ENCODE measurements around the gene SUGCT. TPM values are rescaled to one million over a fixed set of nuclear protein-coding genes. Genes with fewer than 3 reads are reported as not detected.

Gene SUGCT
- total and polyA plus RNA-seq, 2 of the 8 experiments (the other 6 are each of a cell fraction or from before 2014, with no cell fraction given): 2.8 to 5.4 TPM

GRCh38 chr7:40700653-40701421 lies 566.0 kb downstream of the SUGCT start:
- TF ChIP-seq CTCF (IDR thresholded peaks at IDR 0.05; ENCODE audit: control extremely low read depth in 1 of 3, insufficient read depth in 1 of 3, low read depth in 1 of 3, low read length in 3 of 3) (peak in 1 of 3 experiments; percentile 20; a peak in 1 of 4 replicates), RAD21 (IDR thresholded peaks at IDR 0.05 in 1 of 2, conservative IDR thresholded peaks at IDR 0.05 in 1 of 2; ENCODE audit: low read depth in 2 of 2, low read length in 2 of 2) (peak; percentile 23 to 28; a peak in 2 of 4 replicates), EZH2 (IDR thresholded peaks at IDR 0.05; ENCODE audit: low read depth, low read length, severe bottlenecking) (no peak), SP1 (IDR thresholded peaks at IDR 0.05; ENCODE audit: low read depth, low read length) (no peak), BACH1 (IDR thresholded peaks at IDR 0.05; ENCODE audit: low read length) (no peak), EGR1 (IDR thresholded peaks at IDR 0.05; ENCODE audit: borderline replicate concordance, low read depth, low read length) (no peak), TCF12 (IDR thresholded peaks at IDR 0.05; ENCODE audit: low read depth, low read length) (no peak), YY1 (IDR thresholded peaks at IDR 0.05; ENCODE audit: low read depth, low read length) (no peak)
- Histone ChIP-seq H3K27me3 (replicated peaks in 1 of 4; ENCODE audit: control insufficient read depth in 3 of 4, extremely low read depth in 1 of 4, insufficient read depth in 3 of 4, low read length in 3 of 4) (no peaks in the 10 kb centered on the region), H3K14ac (ENCODE audit: insufficient read length) (no peak overlapping the region), H3K36me3 (ENCODE audit: control insufficient read depth in 2 of 4, insufficient read depth in 4 of 4, low read length in 3 of 4) (no peaks in the 10 kb centered on the region), H3K23me2 (ENCODE audit: low read depth, low read length) (no peaks in the 10 kb centered on the region), H2AK5ac (ENCODE audit: low read depth, low read length) (no peak overlapping the region), H3K79me2 (ENCODE audit: control insufficient read depth in 1 of 2, insufficient read depth in 2 of 2, low read length in 2 of 2) (no peaks in the 10 kb centered on the region), H2BK15ac (ENCODE audit: low read length) (no peak overlapping the region), H3K56ac (replicated peaks; ENCODE audit: insufficient read length, low read depth, low read length) (no peak overlapping the region), H4K91ac (replicated peaks; ENCODE audit: insufficient read length, low read length) (no peak overlapping the region), H3K23ac (ENCODE audit: insufficient read length) (no peak overlapping the region), H3K4me3 (ENCODE audit: extremely low read depth in 1 of 4, insufficient read depth in 2 of 4, low read depth in 3 of 4, low read length in 4 of 4) (no peak overlapping the region), H3K9me3 (ENCODE audit: insufficient read depth in 2 of 2, low read depth in 1 of 2, low read length in 1 of 2) (no peaks in the 10 kb centered on the region), H3K4me2 (ENCODE audit: insufficient read depth in 1 of 2, low read depth in 2 of 2, low read length in 2 of 2) (no peak overlapping the region), H2BK12ac (ENCODE audit: low read depth, low read length) (no peak overlapping the region), H3K27ac (ENCODE audit: low read depth, low read length) (no peak overlapping the region), H4K8ac (ENCODE audit: extremely low read depth, insufficient read depth, low read length) (no peak overlapping the region), H3K79me1 (ENCODE audit: low read depth, low read length) (no peaks in the 10 kb centered on the region), H4K5ac (ENCODE audit: insufficient read length, low read depth, low read length) (no peak overlapping the region), H3K9ac (replicated peaks in 1 of 4; ENCODE audit: extremely low read depth in 1 of 4, low read depth in 3 of 4, low read length in 3 of 4) (no peak overlapping the region), H3K4me1 (replicated peaks in 1 of 4; ENCODE audit: control insufficient read depth in 3 of 4, insufficient read depth in 4 of 4, low read length in 3 of 4) (peaks cover 0 to 4% (median 2%) of the 10 kb centered on the region in 4 experiments; a peak in 4 of 7 replicates), H3K4ac (replicated peaks; ENCODE audit: insufficient read length, low read depth, low read length) (no peak overlapping the region), H2BK120ac (replicated peaks; ENCODE audit: low read depth, low read length) (no peak overlapping the region), H2BK5ac (ENCODE audit: low read depth, low read length) (0 out of 2 replicates have a peak overlapping the region, but pooled peaks have one; percentile 22), H4K20me1 (replicated peaks in 1 of 2; ENCODE audit: control insufficient read depth in 1 of 2, insufficient read depth in 2 of 2, low read length in 2 of 2) (no peaks in the 10 kb centered on the region), H2BK20ac (ENCODE audit: low read length) (no peak overlapping the region), H3K18ac (ENCODE audit: extremely low read depth, low read length) (peak overlapping the region; percentile 44), H2AFZ (ENCODE audit: low read length) (peak overlapping the region; percentile 56; the same call in 1 of the 2 replicates)
- FAIRE-seq (peak; percentile 60), DNase-seq (ENCODE audit: low read depth in 1 of 2, low spot score in 2 of 2) (no peak)
- WGBS, 2 experiments (ENCODE audit: extremely low coverage in 1 of 2, insufficient coverage in 1 of 2, insufficient read length in 1 of 2, insufficient replicate concordance in 2 of 2, low coverage in 1 of 2, low lambda C conversion rate in 2 of 2, missing lambda C conversion rate in 1 of 2): 69% methylated on average over 9 of the region's 9 CpGs; no CpG with 5 or more reads in 1 of the 2 experiments
- POLR2A ChIA-PET (ENCODE audit: partially characterized antibody): no interaction called here
- CTCF ChIA-PET (ENCODE audit: partially characterized antibody): interaction anchor here (0.6 to 6.2 kb wide), 10 partner anchors 8 to 1004 kb away, joined by 3 to 28 read pairs (median 4); no protein-coding TSS in a partner anchor
